Mesenchymal stem cell (in vitro differentiated cells and primary cell): ENCODE results near the gene MKKS.

ENCODE experiments used
- DNase-seq: peaks from one replicate; pipeline ENCODE4 v3.0.0-alpha.2; 2013
- H2AFZ ChIP-seq: one replicate; pipeline ENCODE4 v1.6.1; 2013; ENCODE audit warnings: low read depth, mild to moderate bottlenecking, control low read depth, inconsistent platforms, low read length, moderate library complexity
- H2AK5ac ChIP-seq: 2 replicates; pipeline ENCODE4 v1.6.1; 2013; ENCODE audit warnings: low read length, moderate library complexity, mild to moderate bottlenecking, inconsistent platforms; ENCODE audit not compliant: severe bottlenecking
- H2BK120ac ChIP-seq: one replicate; pipeline ENCODE4 v1.6.1; 2013; ENCODE audit warnings: low read depth, mild to moderate bottlenecking, inconsistent platforms, low read length, moderate library complexity
- H2BK12ac ChIP-seq, 2 experiments: one replicate each; pipeline ENCODE4 v1.6.1; 2013; ENCODE audit warnings: inconsistent platforms in 2 of 2, low read length in 2 of 2, mild to moderate bottlenecking in 2 of 2, moderate library complexity in 2 of 2, control low read depth in 1 of 2
- H2BK15ac ChIP-seq: one replicate; pipeline ENCODE4 v1.6.1; 2013; ENCODE audit warnings: mild to moderate bottlenecking, low read depth, inconsistent platforms; ENCODE audit not compliant: poor library complexity, severe bottlenecking
- H2BK5ac ChIP-seq: 2 replicates; pipeline ENCODE4 v1.6.1; 2013; ENCODE audit warnings: low read depth, mild to moderate bottlenecking, low read length, control low read depth, inconsistent platforms; ENCODE audit not compliant: poor library complexity, severe bottlenecking
- H3K14ac ChIP-seq, 2 experiments: one replicate each; pipeline ENCODE4 v1.6.1; 2013; ENCODE audit warnings: inconsistent platforms in 2 of 2, low read length in 2 of 2, control low read depth in 1 of 2, mild to moderate bottlenecking in 1 of 2, moderate library complexity in 1 of 2
- H3K18ac ChIP-seq, 2 experiments: one replicate each; pipeline ENCODE4 v1.6.1; 2013; ENCODE audit warnings: inconsistent platforms in 2 of 2, low read length in 2 of 2, control low read depth in 1 of 2, low read depth in 1 of 2, mild to moderate bottlenecking in 1 of 2
- H3K23ac ChIP-seq, 2 experiments: one replicate each; pipeline ENCODE4 v1.6.1; 2013; ENCODE audit warnings: inconsistent platforms in 2 of 2, low read length in 2 of 2, mild to moderate bottlenecking in 2 of 2, moderate library complexity in 2 of 2, control low read depth in 1 of 2
- H3K27ac ChIP-seq: 2 replicates; pipeline ENCODE4 v1.5.1; 2013; ENCODE audit warnings: mild to moderate bottlenecking, moderate library complexity, low read length, control low read depth, inconsistent platforms; ENCODE audit not compliant: poor library complexity, severe bottlenecking
- H3K27me3 ChIP-seq, 2 experiments: 2 replicates each; pipeline versions ENCODE4 v1.6.1 to v1.7.0; 2013; ENCODE audit warnings: low read length in 2 of 2, mild to moderate bottlenecking in 2 of 2, moderate library complexity in 2 of 2, control low read depth in 1 of 2, inconsistent platforms in 1 of 2; ENCODE audit not compliant: control insufficient read depth in 1 of 2, insufficient read depth in 1 of 2
- H3K36me3 ChIP-seq, 2 experiments: 2 replicates each; pipeline versions ENCODE4 v1.6.1 to v1.7.0; 2013; ENCODE audit warnings: low read length in 2 of 2, control low read depth in 1 of 2, inconsistent platforms in 1 of 2, low read depth in 1 of 2, mild to moderate bottlenecking in 1 of 2; ENCODE audit not compliant: insufficient read depth in 2 of 2, control insufficient read depth in 1 of 2
- H3K4ac ChIP-seq, 2 experiments: one replicate each; pipeline ENCODE4 v1.6.1; 2013; ENCODE audit warnings: inconsistent platforms in 2 of 2, low read length in 2 of 2, mild to moderate bottlenecking in 2 of 2, moderate library complexity in 2 of 2, control low read depth in 1 of 2, low read depth in 1 of 2
- H3K4me1 ChIP-seq: 2 replicates; pipeline ENCODE4 v1.6.1; 2013; ENCODE audit warnings: low read depth, low read length, control low read depth; ENCODE audit not compliant: control insufficient read depth, insufficient read depth
- H3K4me2 ChIP-seq: 2 replicates; pipeline ENCODE4 v1.6.1; 2013; ENCODE audit warnings: low read length, mild to moderate bottlenecking, inconsistent platforms; ENCODE audit not compliant: poor library complexity, severe bottlenecking
- H3K4me3 ChIP-seq, 2 experiments: 2 replicates each; pipeline versions ENCODE4 v1.5.1 to v1.7.0; 2013; ENCODE audit warnings: low read length in 2 of 2, mild to moderate bottlenecking in 2 of 2, control low read depth in 1 of 2, low read depth in 1 of 2; ENCODE audit not compliant: insufficient read depth in 1 of 2
- H3K79me1 ChIP-seq: replicated peaks from 2 replicates; pipeline ENCODE4 v1.6.1; 2013; ENCODE audit warnings: mild to moderate bottlenecking, control low read depth, low read length, inconsistent platforms; ENCODE audit not compliant: poor library complexity, severe bottlenecking
- H3K9ac ChIP-seq: 2 replicates; pipeline ENCODE4 v1.7.0; 2013; ENCODE audit warnings: mild to moderate bottlenecking, low read length, moderate library complexity
- H3K9me3 ChIP-seq: 2 replicates; pipeline ENCODE4 v1.7.0; 2013; ENCODE audit warnings: mild to moderate bottlenecking, low read length; ENCODE audit not compliant: control insufficient read depth
- H4K8ac ChIP-seq: one replicate; pipeline ENCODE4 v1.6.1; 2013; ENCODE audit warnings: inconsistent platforms, mild to moderate bottlenecking, low read length, moderate library complexity
- H4K91ac ChIP-seq: one replicate; pipeline ENCODE4 v1.6.1; 2013; ENCODE audit warnings: mild to moderate bottlenecking, low read length, inconsistent platforms
- WGBS: methylation state at CpG from one replicate; pipeline ENCODE4 v1.1.7; 2013; ENCODE audit warnings: mixed read lengths; 5-methylcytosine and 5-hydroxymethylcytosine counted together

The MKKS gene

DNA sequence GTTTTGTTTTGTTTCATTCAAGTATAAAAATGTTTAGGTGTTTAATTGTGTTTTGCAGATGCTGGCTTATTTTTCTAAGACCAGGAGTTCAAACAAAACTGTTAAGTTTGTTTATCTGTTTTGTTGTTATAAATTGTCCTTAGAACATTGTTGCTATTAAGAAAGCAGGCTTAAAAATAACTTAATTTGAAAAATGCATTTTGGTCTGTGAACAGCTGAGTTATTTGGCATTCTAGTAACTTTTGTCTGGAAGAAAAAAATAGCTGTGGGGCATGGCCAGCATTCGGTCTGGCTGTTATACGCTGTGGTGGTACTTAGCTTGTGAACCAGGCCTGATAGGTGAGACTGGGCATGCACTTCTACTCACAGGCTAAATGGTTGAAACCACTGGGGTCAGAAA, 38.8 kb upstream of the MKKS start:
- Histone ChIP-seq H3K27ac (no peak overlapping the region), H3K18ac (peak overlapping the region in 1 of 2 experiments; percentile 56), H3K36me3 (no peaks in the 10 kb centered on the region), H3K4me3 (no peak overlapping the region), H3K9me3 (no peaks in the 10 kb centered on the region), H2AK5ac (no peak overlapping the region), H3K23ac (no peak overlapping the region), H4K8ac (no peak overlapping the region), H2BK15ac (no peak overlapping the region), H3K14ac (no peak overlapping the region), H2BK120ac (no peak overlapping the region), H2AFZ (no peak overlapping the region), H3K9ac (no peak overlapping the region), H2BK12ac (peak overlapping the region in 1 of 2 experiments; percentile 9), H4K91ac (no peak overlapping the region), H2BK5ac (no peak overlapping the region), H3K4me2 (no peak overlapping the region), H3K4ac (peak overlapping the region in 1 of 2 experiments; percentile 52), H3K4me1 (no peaks in the 10 kb centered on the region), H3K27me3 (no peaks in the 10 kb centered on the region), H3K79me1 (peaks cover 25% of the 10 kb centered on the region)
- 93% methylated on average over 2 of the region's 2 CpGs for WGBS
- no peak for DNase-seq

DNA sequence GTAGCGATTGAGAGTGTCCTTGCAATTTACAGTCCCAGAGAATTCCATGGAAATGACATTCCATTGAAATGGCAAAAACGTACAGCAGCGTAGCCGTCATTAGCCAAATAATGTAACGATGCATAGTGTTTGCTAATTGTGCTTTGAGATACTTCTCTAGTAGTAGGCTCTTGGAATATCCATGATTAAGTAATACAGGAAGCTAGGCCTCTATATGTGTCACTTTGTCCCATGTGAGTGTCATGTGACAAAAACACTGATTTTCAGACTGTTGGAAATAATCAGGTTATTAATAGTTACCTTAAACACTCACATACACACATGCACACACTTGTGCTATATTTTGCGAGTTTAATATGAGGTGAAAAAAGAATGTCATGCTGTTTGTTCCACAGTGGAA, 36.3 kb upstream of the MKKS start:
- Histone ChIP-seq H3K36me3 (no peaks in the 10 kb centered on the region), H4K91ac (no peak overlapping the region)

DNA sequence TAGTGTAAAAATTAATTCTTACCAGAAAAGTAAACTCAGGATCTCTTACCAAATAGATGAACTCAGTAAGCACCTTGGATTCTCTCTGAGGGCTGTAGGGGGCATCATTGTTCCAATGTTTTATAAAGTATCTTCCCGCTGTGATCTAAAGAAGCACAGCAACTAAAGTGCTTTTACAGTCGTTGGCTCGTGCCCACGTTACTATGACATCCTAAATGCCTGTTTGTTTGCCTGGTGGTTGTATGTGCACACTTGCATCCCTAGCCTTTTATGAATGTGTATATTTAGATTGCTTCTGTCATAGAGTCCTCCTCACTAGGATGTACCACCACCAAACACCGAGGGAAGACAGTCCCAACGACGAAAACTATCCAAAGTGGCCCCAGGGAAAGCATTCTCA, 35.6 kb upstream of the MKKS start:
- no peaks in the 10 kb centered on the region for H3K9me3 ChIP-seq
- H3K27ac ChIP-seq, result no peak overlapping the region
- H3K79me1 ChIP-seq, result peaks cover 30% of the 10 kb centered on the region
- DNase-seq, result peak; percentile 90
- H2AK5ac ChIP-seq, result no peak overlapping the region
- no peak overlapping the region for H2BK120ac ChIP-seq
- no peak overlapping the region for H3K14ac ChIP-seq
- H3K4me3 ChIP-seq, result no peak overlapping the region
- peak overlapping the region in 1 of 2 experiments; percentile 47 for H3K18ac ChIP-seq
- WGBS, result 40% methylated on average over 7 of the region's 7 CpGs
- H3K4me1 ChIP-seq, result no peaks in the 10 kb centered on the region
- H4K8ac ChIP-seq, result no peak overlapping the region
- H2BK15ac ChIP-seq, result no peak overlapping the region
- no peak overlapping the region for H2BK5ac ChIP-seq
- no peak overlapping the region for H3K23ac ChIP-seq
- no peaks in the 10 kb centered on the region for H3K27me3 ChIP-seq
- H2BK12ac ChIP-seq, result peak overlapping the region in 1 of 2 experiments; percentile 29
- no peak overlapping the region for H4K91ac ChIP-seq
- H3K9ac ChIP-seq, result peak overlapping the region; percentile 72
- no peaks in the 10 kb centered on the region for H3K36me3 ChIP-seq
- no peak overlapping the region for H3K4me2 ChIP-seq
- peak overlapping the region in 1 of 2 experiments; percentile 24 for H3K4ac ChIP-seq
- no peak overlapping the region for H2AFZ ChIP-seq

More for the DNA sequence above, 36.3 kb upstream of the MKKS start:
- no peak overlapping the region for H2BK12ac ChIP-seq
- H2AK5ac ChIP-seq, result no peak overlapping the region
- H3K9me3 ChIP-seq, result no peaks in the 10 kb centered on the region
- H2BK15ac ChIP-seq, result no peak overlapping the region
- H3K9ac ChIP-seq, result peak overlapping the region; percentile 72
- no peaks in the 10 kb centered on the region for H3K4me1 ChIP-seq
- H3K4ac ChIP-seq, result no peak overlapping the region
- no peak overlapping the region for H3K27ac ChIP-seq
- DNase-seq, result peak; percentile 44
- no peak overlapping the region for H3K23ac ChIP-seq
- no peak overlapping the region for H2BK5ac ChIP-seq
- no peak overlapping the region for H2BK120ac ChIP-seq
- no peak overlapping the region for H4K8ac ChIP-seq
- 94% methylated on average over 6 of the region's 6 CpGs for WGBS
- no peak overlapping the region for H2AFZ ChIP-seq
- no peak overlapping the region for H3K18ac ChIP-seq
- peaks cover 28% of the 10 kb centered on the region for H3K79me1 ChIP-seq
- no peaks in the 10 kb centered on the region for H3K27me3 ChIP-seq
- no peak overlapping the region for H3K4me2 ChIP-seq
- H3K14ac ChIP-seq, result no peak overlapping the region
- H3K4me3 ChIP-seq, result no peak overlapping the region

DNA sequence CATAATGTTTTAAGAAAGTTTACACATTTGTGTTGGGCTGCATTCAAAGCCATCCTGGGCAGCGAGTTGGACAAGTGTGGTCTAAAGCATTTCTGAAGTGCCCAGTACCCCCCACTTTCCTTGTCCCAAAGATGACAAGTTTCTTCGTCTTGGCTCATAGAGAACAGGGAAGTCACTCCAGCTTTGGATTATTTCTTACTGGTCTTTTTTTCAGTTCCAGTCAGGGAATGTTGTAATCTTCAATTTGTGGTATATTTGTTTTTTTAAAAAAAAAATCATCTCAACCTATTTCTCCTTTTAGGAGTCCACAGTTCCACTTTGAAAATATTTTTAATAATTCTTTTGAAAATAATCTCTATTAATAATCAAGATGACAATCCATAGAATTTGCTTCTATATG, 35.0 kb upstream of the MKKS start:
- no peak overlapping the region for H2AFZ ChIP-seq
- whole genome bisulfite sequencing, result 93% methylated on average over 1 of the region's 2 CpGs

More for the DNA sequence above, 35.0 kb upstream of the MKKS start:
- H3K9ac ChIP-seq, result no peak overlapping the region
- no peak overlapping the region for H3K23ac ChIP-seq
- H3K18ac ChIP-seq, result no peak overlapping the region
- no peak overlapping the region for H4K91ac ChIP-seq
- no peak for DNase-seq
- no peak overlapping the region for H2BK5ac ChIP-seq
- no peaks in the 10 kb centered on the region for H3K36me3 ChIP-seq
- H3K79me1 ChIP-seq, result peaks cover 27% of the 10 kb centered on the region
- H2BK120ac ChIP-seq, result no peak overlapping the region
- H4K8ac ChIP-seq, result no peak overlapping the region
- no peaks in the 10 kb centered on the region for H3K4me1 ChIP-seq
- H3K9me3 ChIP-seq, result no peaks in the 10 kb centered on the region
- no peak overlapping the region for H3K4ac ChIP-seq
- no peak overlapping the region for H2BK12ac ChIP-seq
- no peak overlapping the region for H2AK5ac ChIP-seq
- no peak overlapping the region for H3K4me2 ChIP-seq
- H2BK15ac ChIP-seq, result no peak overlapping the region
- H3K27me3 ChIP-seq, result no peaks in the 10 kb centered on the region
- no peak overlapping the region for H3K14ac ChIP-seq
- H3K27ac ChIP-seq, result no peak overlapping the region
- H3K4me3 ChIP-seq, result no peak overlapping the region
